ENCODE results near the gene SLC41A1.

DNA sequence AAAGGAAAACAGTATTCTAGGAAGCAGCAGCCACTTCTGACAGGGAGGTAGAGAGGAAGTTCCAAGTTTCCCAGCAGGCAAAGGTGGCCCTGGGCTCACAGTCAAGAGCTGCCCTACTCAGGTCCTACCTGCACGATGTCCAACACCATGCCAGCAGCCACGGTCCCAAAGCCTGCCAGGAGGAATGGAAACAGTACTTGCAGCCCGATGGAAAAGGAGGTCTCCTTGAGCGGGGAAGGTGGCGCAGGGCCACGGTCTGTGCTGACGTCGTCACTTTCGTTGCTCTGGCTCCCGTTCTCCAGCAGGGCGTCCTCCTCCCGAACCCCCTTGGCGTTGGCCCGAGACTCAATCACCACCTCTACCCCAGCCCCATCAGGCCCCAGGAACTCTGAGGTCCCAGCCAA, 3.1 kb downstream of the SLC41A1 start:
- TF ChIP-seq, protein P1, sequence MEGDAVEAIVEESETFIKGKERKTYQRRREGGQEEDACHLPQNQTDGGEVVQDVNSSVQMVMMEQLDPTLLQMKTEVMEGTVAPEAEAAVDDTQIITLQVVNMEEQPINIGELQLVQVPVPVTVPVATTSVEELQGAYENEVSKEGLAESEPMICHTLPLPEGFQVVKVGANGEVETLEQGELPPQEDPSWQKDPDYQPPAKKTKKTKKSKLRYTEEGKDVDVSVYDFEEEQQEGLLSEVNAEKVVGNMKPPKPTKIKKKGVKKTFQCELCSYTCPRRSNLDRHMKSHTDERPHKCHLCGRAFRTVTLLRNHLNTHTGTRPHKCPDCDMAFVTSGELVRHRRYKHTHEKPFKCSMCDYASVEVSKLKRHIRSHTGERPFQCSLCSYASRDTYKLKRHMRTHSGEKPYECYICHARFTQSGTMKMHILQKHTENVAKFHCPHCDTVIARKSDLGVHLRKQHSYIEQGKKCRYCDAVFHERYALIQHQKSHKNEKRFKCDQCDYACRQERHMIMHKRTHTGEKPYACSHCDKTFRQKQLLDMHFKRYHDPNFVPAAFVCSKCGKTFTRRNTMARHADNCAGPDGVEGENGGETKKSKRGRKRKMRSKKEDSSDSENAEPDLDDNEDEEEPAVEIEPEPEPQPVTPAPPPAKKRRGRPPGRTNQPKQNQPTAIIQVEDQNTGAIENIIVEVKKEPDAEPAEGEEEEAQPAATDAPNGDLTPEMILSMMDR (IDR thresholded peaks at IDR 0.05; ENCODE audit: low read depth, low read length): no peak
- no peak for TF ChIP-seq EZH2phosphoT487 (IDR thresholded peaks at IDR 0.05; ENCODE audit: low read depth)
